Effector memory CD8-positive, alpha-beta T cell (primary cell): ENCODE data around the gene PSD2.
"Not testable (repeated sequence)": the region's sequence is repeated elsewhere in the genome, so short reads cannot be mapped to it uniquely, and the experiment has no call there.

ENCODE experiments used
- ATAC-seq: fragments of 150-1000 bp; cut with Tn5 transposase; replicated peaks from 2 replicates; pipeline ENCODE4 v1.10.0; 2021; ENCODE audit warnings: mild to moderate bottlenecking, moderate library complexity
- DNase-seq, 3 experiments: peaks; one replicate each; pipeline ENCODE4 v3.0.0; 2021
- H3K27ac Mint-ChIP-seq, 2 donors: one replicate each; pipeline ENCODE4 v1.8.0; 2022; ENCODE audit warnings: mild to moderate bottlenecking in 2 of 2, mixed read lengths in 2 of 2, moderate library complexity in 2 of 2
- H3K27me3 Mint-ChIP-seq, 2 donors: one replicate each; pipeline ENCODE4 v1.8.0; 2022; ENCODE audit warnings: mixed read lengths in 2 of 2
- H3K36me3 Mint-ChIP-seq: one replicate; pipeline ENCODE4 v1.8.0; 2022; ENCODE audit warnings: mild to moderate bottlenecking, moderate library complexity, mixed read lengths; ENCODE audit not compliant: insufficient read depth
- H3K4me1 Mint-ChIP-seq, 2 donors: one replicate each; pipeline ENCODE4 v1.8.0; 2022; ENCODE audit warnings: low read depth in 2 of 2, mixed read lengths in 2 of 2
- H3K4me3 Mint-ChIP-seq, 2 donors: one replicate each; pipeline ENCODE4 v1.8.0; 2022; ENCODE audit warnings: mild to moderate bottlenecking in 2 of 2, mixed read lengths in 2 of 2, moderate library complexity in 2 of 2
- H3K9me3 Mint-ChIP-seq, 2 donors: one replicate each; pipeline ENCODE4 v1.8.0; 2022; ENCODE audit warnings: mixed read lengths in 2 of 2

PSD2 gene

GRCh38 chr5:139788294-139788910 lies 7.2 kb upstream of the PSD2 start:
- Mint-ChIP-seq H3K9me3 (no peaks in the 10 kb centered on the region), H3K36me3 (peaks cover 7% of the 10 kb centered on the region), H3K27me3 (peaks cover 38 to 48% of the 10 kb centered on the region in 2 donors), H3K4me3 (peak overlapping the region; percentile 80 to 82), H3K4me1 (peaks cover 0 to 4% of the 10 kb centered on the region in 2 donors), H3K27ac (peak overlapping the region in 1 of 2 donors; percentile 36)
- ATAC-seq (no peak), DNase-seq (no peak)

- H3K27ac Mint-ChIP-seq = no peak overlapping the region
- peaks cover 7% of the 10 kb centered on the region for H3K36me3 Mint-ChIP-seq
- peaks cover 0 to 6% of the 10 kb centered on the region in 2 donors for H3K4me1 Mint-ChIP-seq
- no peaks in the 10 kb centered on the region for H3K9me3 Mint-ChIP-seq
- peak overlapping the region; percentile 62 to 80 for H3K4me3 Mint-ChIP-seq
- peaks cover 33 to 48% of the 10 kb centered on the region in 2 donors for H3K27me3 Mint-ChIP-seq
- ATAC-seq = no peak
- no peak for DNase-seq
These were observed 6.3 kb upstream of the PSD2 start for GRCh38 chr5:139789116-139789844.

GRCh38 chr5:139789845-139790189 lies 5.8 kb upstream of the PSD2 start:
- no peak overlapping the region for H3K4me3 Mint-ChIP-seq
- peaks cover 10% of the 10 kb centered on the region for H3K36me3 Mint-ChIP-seq
- H3K4me1 Mint-ChIP-seq = peaks cover 0 to 7% of the 10 kb centered on the region in 2 donors
- H3K27me3 Mint-ChIP-seq = peaks cover 33 to 48% of the 10 kb centered on the region in 2 donors
- DNase-seq (no peak), ATAC-seq (no peak)
- H3K27ac Mint-ChIP-seq = no peak overlapping the region
- H3K9me3 Mint-ChIP-seq = no peaks in the 10 kb centered on the region

GRCh38 chr5:139792218-139792617 lies 3.4 kb upstream of the PSD2 start:
- DNase-seq (no peak), ATAC-seq (no peak)
- H3K4me1 Mint-ChIP-seq = peaks cover 0 to 7% of the 10 kb centered on the region in 2 donors
- no peak overlapping the region for H3K4me3 Mint-ChIP-seq
- H3K9me3 Mint-ChIP-seq = no peaks in the 10 kb centered on the region
- no peak overlapping the region for H3K27ac Mint-ChIP-seq
- H3K36me3 Mint-ChIP-seq = peaks cover 10% of the 10 kb centered on the region
- H3K27me3 Mint-ChIP-seq = peaks cover 37 to 56% of the 10 kb centered on the region in 2 donors

- peaks cover 41 to 60% of the 10 kb centered on the region in 2 donors for H3K27me3 Mint-ChIP-seq
These were observed 3.0 kb upstream of the PSD2 start for GRCh38 chr5:139792655-139793054.

GRCh38 chr5:139794067-139794846 lies 1.4 kb upstream of the PSD2 start:
- DNase-seq = no peak
- H3K27ac Mint-ChIP-seq = no peak overlapping the region
- H3K4me1 Mint-ChIP-seq = peaks cover 0 to 3% of the 10 kb centered on the region in 2 donors
- H3K9me3 Mint-ChIP-seq = no peaks in the 10 kb centered on the region
- peaks cover 6% of the 10 kb centered on the region for H3K36me3 Mint-ChIP-seq
- H3K4me3 Mint-ChIP-seq = peak overlapping the region; percentile 49 to 51
- no peak for ATAC-seq
- peaks cover 56 to 76% of the 10 kb centered on the region in 2 donors for H3K27me3 Mint-ChIP-seq

More at GRCh38 chr5:139792655-139793054, 3.0 kb upstream of the PSD2 start:
- ATAC-seq, H3K4me1 Mint-ChIP-seq, H3K9me3 Mint-ChIP-seq, H3K36me3 Mint-ChIP-seq, DNase-seq, H3K4me3 Mint-ChIP-seq: not testable (repeated sequence)
- H3K27ac Mint-ChIP-seq = peak overlapping the region in 1 of 2 donors; percentile 56

GRCh38 chr5:139796061-139796806 lies 626 bp downstream of the PSD2 start:
- Mint-ChIP-seq H3K36me3 (peaks cover 4% of the 10 kb centered on the region), H3K27me3 (peaks cover 75 to 96% of the 10 kb centered on the region in 2 donors), H3K9me3 (no peaks in the 10 kb centered on the region), H3K27ac (no peak overlapping the region), H3K4me1 (peaks cover 0 to 3% of the 10 kb centered on the region in 2 donors), H3K4me3 (peak overlapping the region; percentile 39 to 53)
- ATAC-seq (peak; percentile 13), DNase-seq (no peak)

- Mint-ChIP-seq H3K27ac (no peak overlapping the region), H3K27me3 (peaks cover 80 to 96% of the 10 kb centered on the region in 2 donors), H3K4me3 (no peak overlapping the region), H3K4me1 (peaks cover 0 to 3% of the 10 kb centered on the region in 2 donors), H3K36me3 (peaks cover 3% of the 10 kb centered on the region), H3K9me3 (no peaks in the 10 kb centered on the region)
- ATAC-seq (no peak), DNase-seq (no peak)
These were observed 1.7 kb downstream of the PSD2 start for GRCh38 chr5:139797335-139797734.

- Mint-ChIP-seq H3K9me3 (no peaks in the 10 kb centered on the region), H3K27ac (no peak overlapping the region), H3K4me3 (no peak overlapping the region), H3K4me1 (peaks cover 0 to 3% of the 10 kb centered on the region in 2 donors), H3K27me3 (peaks cover 74 to 96% of the 10 kb centered on the region in 2 donors), H3K36me3 (peaks cover 3% of the 10 kb centered on the region)
- ATAC-seq (no peak), DNase-seq (no peak)
These were observed 2.4 kb downstream of the PSD2 start for GRCh38 chr5:139797856-139798510.

- ATAC-seq = no peak
- H3K27me3 Mint-ChIP-seq = peaks cover 79 to 96% of the 10 kb centered on the region in 2 donors
- H3K4me1 Mint-ChIP-seq = peaks cover 0 to 3% of the 10 kb centered on the region in 2 donors
- no peak overlapping the region for H3K27ac Mint-ChIP-seq
- no peak overlapping the region for H3K4me3 Mint-ChIP-seq
- no peak for DNase-seq
- H3K36me3 Mint-ChIP-seq = peaks cover 3% of the 10 kb centered on the region
- no peaks in the 10 kb centered on the region for H3K9me3 Mint-ChIP-seq
These were observed 3.3 kb downstream of the PSD2 start for GRCh38 chr5:139798883-139799282.

GRCh38 chr5:139799359-139799758 lies 3.8 kb downstream of the PSD2 start:
- no peak overlapping the region for H3K4me3 Mint-ChIP-seq
- no peak for ATAC-seq
- peaks cover 2% of the 10 kb centered on the region for H3K36me3 Mint-ChIP-seq
- H3K4me1 Mint-ChIP-seq = peaks cover 0 to under 1% of the 10 kb centered on the region in 2 donors
- peaks cover 78 to 96% of the 10 kb centered on the region in 2 donors for H3K27me3 Mint-ChIP-seq
- H3K27ac Mint-ChIP-seq = no peak overlapping the region
- no peaks in the 10 kb centered on the region for H3K9me3 Mint-ChIP-seq
- no peak for DNase-seq

GRCh38 chr5:139803978-139804377 lies 8.4 kb downstream of the PSD2 start:
- peaks cover 65 to 93% of the 10 kb centered on the region in 2 donors for H3K27me3 Mint-ChIP-seq
- no peak overlapping the region for H3K27ac Mint-ChIP-seq
- DNase-seq (no peak), ATAC-seq (no peak)
- no peaks in the 10 kb centered on the region for H3K4me1 Mint-ChIP-seq
- no peak overlapping the region for H3K4me3 Mint-ChIP-seq
- no peaks in the 10 kb centered on the region for H3K36me3 Mint-ChIP-seq
- no peaks in the 10 kb centered on the region for H3K9me3 Mint-ChIP-seq
